Hematopoietic multipotent progenitor cell treated with erythropoietin and hydrocortisone succinate and interleukin-3 and kit ligand, for 17 days (in vitro differentiated cells): ENCODE measurements around the gene RHOXF2.

Experiments used
- DNase-seq: peaks from one replicate; pipeline ENCODE4 v3.0.0-alpha.2; 2015; ENCODE audit warnings: low spot score

RHOXF2 gene

DNA sequence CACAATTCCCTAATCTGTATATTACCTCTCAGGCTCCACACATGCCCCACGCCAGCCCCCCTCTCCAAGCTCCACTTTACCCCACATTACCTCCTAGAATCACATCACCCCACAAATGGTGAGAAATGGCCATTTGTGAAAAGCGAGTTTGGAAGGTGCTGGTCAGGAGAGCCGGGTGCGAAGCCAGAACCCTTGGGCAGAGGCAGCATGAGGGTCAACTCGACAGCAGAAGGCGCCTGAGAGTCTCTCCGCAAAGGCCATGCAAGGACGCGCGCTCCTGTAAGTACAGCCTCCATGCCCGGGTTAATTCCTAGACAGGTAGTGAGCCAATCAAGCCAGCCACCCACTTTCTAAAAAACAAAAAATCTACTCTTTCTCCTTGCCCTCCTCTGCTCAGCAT is 42.4 kb downstream of the RHOXF2 start:
- DNase-seq: no peak

DNA sequence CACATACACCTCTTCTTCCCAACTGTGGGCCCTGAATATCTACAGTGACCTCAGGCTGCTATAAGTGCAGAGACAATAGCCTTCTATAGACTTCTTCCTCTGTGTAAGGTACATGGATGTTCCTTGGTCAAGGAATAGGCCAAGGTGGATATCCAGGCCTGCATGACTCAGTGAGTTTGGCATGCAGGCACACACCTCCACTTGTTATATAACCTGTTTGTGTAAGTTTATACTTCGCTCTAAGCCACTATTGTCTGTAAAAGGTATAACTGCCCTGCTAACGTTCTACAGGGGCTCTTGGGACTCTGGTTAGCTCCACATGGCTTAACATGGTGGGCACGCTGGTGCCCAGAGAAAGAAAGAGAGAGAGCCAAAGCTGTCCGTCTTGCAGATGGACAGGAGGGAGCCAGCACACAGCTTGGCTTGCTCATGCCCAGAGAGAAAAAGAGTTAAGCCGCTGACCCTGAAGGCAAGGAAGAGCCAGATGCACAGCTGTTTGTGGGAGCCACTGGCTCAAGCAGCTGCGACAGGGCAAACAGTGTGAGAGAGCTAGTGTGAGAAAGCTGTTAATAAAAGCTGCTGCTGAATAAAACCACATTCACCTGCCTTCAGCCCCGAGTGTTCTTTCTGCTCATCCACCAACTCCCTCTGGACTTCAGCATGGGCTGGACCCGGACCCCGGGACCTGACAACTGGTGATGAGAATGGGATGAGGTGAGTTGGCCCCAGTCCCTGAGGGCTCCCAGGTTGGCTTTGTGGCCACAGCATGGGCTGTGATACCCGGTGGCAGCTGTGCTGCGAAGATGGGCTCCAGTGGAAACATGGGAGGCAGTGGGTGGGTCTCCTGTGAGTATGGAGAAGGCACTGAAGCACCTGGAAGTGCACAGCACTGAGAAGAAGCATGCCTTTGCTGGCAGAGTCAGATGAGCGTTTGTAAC is 47.7 kb downstream of the RHOXF2 start:
- no peak for DNase-seq

DNA sequence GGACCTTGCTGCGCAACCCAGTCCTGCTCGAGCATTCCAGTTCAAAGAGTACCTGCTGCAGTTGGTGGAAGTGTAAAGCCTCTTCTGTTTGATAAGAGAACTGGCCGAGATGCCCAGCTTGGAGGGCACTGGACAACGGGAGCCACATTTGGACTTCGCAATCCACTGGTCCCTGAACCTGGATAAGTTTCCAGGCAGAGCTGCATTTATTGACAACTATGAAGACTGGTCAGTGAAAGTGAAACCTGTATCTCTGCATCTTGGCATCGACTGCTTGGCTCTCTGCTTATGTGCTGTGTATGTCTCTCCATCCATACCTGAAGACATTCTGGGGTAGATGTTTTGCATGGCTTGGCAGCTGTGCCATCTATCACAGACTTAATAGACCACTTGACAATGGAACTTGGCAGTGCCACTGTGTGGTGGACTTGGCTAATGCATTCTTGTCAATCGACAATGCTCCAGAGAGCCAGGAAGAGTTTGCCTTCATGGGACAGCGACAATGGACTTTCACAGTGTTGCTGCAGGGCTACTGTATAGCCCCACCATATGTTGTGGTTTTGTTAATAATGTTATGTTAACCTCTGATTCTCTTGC is 48.7 kb downstream of the RHOXF2 start:
- DNase-seq: no peak

DNA sequence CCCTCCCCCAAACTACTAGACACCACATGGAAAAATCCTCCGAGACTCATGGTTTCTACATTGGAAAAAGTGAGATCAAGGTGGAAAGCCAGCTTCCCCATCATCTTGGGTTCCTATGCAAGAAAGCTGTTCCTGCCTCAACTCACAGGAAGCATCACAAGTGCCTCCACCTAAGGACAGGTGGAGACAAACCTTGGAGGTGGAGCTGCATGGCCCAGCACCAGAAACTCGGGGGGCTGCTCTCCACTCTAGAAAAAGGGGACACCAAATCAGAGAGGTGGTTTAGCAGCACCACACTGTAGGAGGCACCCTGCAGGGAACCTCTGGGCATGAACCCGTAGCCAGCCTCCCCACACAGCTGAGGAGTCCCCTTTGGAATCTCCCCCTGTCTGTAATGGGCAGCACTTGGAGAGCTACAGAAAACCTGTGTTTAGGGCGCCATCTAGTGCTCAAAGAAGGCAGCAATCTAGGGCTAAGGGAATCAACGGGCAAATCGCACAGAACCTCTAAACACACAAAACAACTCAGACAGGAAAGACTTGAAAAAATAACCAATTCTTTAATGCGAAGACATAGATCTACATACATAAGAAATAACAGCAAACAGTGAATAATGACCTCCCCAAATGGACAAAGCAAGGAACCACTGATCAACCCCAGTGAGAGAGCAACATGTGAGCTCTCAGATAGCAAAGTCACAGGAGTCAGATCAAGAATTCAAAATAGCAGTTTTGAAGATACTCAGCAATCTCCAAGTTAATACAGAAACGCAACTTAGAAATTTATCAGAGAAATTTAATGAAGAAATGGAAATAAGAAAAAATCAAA is 55.2 kb downstream of the RHOXF2 start:
- peak; percentile 65 for DNase-seq
